A204.1 (cell line): ENCODE measurements around the gene VARS2.

Experiments
- FAIRE-seq: peaks from 2 replicates; lab custom pipeline; 2012; peaks lifted over from hg19 to GRCh38; lab: Jason Lieb, UNC

The VARS2 gene

DNA sequence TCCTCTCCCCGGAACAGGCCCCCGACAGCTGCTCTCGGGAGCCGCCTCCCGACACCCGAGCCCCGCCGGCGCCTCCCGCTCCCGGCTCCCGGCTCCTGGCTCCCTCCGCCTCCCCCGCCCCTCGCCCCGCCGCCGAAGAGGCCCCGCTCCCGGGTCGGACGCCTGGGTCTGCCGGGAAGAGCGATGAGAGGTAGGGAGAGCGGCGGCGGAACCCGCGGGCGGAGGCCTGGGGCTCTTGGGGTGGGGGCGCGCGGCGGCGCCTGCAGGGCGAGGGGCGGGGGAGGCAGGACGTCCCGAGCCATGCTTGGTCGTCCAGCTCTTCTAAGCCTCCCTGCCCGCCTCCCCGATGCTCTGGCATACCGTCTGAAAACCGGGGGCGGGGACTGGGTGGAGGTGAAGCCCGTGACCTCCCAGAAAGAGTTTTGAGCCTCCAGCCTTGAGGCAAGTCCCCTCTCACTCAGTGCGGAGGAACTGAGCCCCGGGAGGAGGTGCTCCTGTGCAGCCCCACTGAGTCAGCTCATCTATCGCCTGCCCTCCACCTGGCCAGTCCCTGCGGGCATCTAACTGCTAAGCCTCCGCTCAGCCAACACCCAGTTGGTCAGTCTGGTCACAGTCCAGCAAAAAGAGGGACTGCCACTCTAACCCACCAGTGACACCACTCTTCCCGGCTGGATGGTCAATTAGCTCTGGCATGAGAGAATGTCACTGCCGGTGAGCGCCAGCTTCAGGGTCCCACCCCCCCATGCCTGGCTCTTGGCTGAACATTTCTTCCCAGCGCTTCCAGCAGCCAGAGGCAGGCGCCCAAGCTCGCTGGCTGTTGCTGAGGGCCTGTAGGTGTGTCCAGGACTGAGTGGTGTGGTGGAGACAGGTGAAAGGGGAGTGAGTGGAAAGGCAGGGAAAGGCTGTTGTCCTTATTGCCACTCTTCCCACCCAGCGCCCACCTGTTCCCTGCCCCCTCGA is 29.2 kb upstream of the VARS2 start:
- no peak for FAIRE-seq

DNA sequence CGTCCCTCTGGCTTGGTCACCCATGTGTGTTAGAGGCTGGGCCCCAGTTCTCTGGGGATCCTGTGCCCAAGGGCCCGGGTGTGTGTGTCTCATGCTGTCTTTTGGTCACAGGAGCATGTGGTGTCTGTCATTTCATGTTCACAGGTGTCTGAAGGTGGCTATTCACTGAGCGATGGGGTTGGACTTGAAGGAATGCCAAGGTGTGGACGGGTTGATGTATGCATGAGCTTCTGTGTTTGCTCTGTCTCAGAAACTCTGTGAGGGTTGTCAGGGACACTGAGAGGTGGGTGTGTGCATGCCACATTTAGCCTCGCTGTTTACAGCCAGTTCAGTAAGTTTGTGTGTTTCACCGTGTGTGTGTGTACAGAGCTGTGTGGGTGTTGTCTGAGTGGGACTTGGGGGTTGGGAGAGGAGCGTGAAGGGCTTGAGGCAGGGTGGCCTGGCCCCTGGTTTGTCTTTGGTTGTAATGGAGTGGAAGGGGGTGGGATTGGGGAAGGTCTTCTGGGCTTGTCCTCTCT is 28.5 kb upstream of the VARS2 start:
- no peak for FAIRE-seq

DNA sequence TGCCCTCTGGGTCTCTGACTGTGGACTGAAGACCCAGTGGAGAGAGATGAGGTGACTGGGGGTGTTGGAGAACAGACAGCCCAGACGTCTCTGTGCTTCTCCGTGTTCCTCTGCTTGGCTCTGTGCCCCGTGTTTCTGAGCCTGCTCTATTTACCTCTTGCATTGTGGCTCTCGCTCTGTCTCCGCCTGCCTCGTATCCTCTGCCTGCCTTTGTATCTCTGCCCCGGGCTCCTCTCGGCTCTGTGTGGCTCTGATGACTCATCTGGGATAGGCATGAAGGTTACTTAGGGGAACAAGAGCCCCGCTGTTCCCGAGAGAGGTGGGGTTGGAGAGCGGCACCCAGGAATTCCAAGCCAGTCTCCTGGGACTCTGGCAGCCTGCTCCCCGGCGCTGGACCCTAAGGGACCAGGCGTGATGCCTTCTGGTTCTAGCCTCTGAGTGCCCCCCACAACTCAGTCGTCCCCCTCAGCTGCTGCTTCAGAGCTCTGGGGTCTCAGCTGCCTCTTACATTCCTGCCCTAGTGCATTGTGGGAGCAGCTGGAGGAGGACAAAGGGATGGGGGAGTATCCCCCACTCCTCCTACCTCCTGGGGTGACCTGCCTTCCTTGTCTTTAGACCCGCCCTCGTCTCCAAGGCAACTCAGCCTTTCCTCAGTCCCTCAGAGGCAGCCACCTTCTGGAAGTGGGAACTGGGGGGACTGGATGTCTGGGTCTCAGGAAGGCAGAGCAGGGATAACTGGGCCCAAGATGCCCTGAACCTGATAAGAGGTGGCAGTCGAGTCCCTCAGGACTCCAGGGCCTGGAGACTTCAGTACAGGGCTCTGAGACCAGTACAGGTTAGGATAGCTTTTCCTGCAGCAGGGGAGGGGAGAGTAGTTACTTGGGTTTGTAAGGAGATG is 27.8 kb upstream of the VARS2 start:
- no peak for FAIRE-seq

GRCh38 chr6:30886897-30887255 is 27.2 kb upstream of the VARS2 start:
- no peak for FAIRE-seq

GRCh38 chr6:30887901-30888815 is 25.9 kb upstream of the VARS2 start:
- FAIRE-seq: no peak

DNA sequence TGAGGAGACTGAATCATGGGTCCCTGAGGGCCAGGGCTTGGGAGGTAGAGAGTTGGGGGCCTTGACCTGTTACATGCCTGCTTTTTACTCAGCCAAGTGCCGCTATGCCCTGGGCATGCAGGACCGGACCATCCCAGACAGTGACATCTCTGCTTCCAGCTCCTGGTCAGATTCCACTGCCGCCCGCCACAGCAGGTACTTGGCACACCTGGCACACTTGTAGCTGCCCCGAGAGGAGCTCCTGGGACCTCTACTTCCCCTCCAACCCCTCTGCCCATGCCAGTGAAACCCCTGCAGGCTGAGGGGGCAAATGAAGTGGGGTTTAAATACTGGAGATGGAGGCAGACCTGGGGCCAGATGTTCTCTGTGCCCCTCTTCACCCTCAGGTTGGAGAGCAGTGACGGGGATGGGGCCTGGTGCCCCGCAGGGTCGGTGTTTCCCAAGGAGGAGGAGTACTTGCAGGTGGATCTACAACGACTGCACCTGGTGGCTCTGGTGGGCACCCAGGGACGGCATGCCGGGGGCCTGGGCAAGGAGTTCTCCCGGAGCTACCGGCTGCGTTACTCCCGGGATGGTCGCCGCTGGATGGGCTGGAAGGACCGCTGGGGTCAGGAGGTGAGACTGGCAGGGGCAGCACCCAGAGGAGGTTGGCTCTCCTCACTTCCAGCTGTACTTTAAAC is 25.1 kb upstream of the VARS2 start:
- no peak for FAIRE-seq

DNA sequence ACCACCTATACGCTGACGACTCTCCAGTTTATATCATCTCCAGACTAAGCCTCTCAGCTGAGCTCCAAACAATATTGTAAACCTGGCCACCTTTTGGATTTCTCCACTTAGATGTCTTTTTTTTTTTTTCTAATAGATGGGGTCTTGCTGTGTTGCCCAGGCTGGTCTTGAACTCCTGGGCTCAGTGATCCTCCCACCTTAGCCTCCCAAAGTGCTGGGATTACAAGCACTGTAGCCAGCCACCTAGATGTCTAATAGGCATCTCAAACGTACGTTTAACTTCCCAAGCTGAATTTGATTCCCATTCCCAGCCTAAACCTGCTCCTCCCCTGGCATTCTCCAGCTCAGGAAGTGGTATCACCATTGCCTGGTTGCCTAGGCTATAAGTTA is 24.5 kb upstream of the VARS2 start:
- no peak for FAIRE-seq

- no peak for FAIRE-seq
Measured at GRCh38 chr6:30889921-30890645, 24.0 kb upstream of the VARS2 start.

DNA sequence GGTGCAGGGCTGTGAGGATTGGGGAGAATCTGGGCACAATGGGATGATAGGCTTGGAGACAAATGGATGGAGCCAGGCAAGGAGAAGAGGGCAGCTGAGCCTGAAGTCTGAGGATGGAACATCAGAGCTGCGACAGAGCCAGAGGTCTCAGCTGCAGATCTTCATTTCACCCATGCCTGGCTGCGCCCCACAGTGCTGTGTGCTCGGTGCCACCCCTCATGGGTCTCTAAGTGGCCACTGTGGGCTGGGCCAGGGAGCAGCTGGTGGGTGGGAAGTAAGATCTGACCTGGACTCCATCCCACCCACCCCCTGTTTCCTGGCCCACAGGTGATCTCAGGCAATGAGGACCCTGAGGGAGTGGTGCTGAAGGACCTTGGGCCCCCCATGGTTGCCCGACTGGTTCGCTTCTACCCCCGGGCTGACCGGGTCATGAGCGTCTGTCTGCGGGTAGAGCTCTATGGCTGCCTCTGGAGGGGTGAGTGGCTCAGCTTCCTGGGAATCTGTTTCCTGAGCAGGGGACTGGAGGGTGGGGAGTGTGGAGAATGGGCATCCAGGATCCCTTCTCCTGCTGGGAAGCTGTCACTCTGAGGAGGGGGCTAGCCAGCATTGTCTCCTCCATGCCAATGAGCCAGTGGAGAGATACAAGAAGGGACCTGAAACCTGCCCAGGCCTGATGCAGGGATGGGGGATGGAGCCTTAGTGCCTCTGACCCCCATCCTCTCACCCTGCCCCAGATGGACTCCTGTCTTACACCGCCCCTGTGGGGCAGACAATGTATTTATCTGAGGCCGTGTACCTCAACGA is 23.2 kb upstream of the VARS2 start:
- FAIRE-seq: no peak

DNA sequence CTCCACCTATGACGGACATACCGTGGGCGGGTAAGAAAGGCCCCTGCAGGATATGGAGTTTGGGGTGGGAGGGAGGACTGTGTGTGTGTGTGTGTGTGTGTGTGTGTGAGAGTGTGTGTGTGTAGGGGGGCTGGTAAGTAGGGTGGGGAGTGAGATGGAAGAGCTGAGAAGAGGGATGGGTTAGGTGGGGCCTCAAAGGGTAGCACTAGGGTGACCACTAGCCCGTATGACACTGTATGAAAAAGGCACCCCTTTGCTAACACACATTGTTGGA is 22.7 kb upstream of the VARS2 start:
- FAIRE-seq: no peak

- FAIRE-seq: no peak
Measured at GRCh38 chr6:30891816-30892538, 22.1 kb upstream of the VARS2 start.

- no peak for FAIRE-seq
Measured at GRCh38 chr6:30893001-30893591, 20.9 kb upstream of the VARS2 start.

- FAIRE-seq: no peak
Measured at GRCh38 chr6:30893666-30894065, 20.4 kb upstream of the VARS2 start.

DNA sequence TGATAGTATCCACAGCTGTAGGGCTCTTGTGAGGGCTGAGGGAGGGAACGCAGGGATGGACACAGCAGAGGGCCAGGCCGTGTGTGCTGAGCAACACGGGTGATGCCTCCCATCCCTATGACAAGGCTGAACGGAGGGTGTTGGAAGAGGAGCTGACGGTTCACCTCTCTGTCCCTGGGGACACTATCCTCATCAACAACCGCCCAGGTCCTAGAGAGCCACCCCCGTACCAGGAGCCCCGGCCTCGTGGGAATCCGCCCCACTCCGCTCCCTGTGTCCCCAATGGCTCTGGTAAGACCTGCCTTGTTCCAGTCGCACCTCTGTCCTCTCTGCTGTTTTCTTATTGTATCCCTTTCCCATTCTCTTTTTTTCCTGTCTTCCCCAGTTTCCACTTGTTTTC is 19.7 kb upstream of the VARS2 start:
- FAIRE-seq: no peak

DNA sequence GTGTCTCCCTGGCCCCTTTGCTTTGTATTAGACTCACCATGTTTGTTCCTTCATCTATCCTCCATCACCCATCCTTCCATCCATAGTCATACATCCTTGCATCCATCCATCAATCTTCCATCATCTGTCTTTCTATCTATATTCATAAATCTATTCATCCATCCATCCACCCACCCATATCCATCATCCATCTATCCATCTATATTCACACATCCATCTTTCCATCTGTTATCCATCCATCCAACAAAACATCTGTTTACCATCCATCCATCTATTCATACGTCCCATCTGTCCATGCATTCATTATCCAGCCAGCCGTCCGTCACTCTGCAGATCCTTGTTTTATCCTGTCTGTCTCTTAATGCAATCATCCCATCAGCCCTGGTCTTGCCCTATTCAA is 19.1 kb upstream of the VARS2 start:
- no peak for FAIRE-seq

DNA sequence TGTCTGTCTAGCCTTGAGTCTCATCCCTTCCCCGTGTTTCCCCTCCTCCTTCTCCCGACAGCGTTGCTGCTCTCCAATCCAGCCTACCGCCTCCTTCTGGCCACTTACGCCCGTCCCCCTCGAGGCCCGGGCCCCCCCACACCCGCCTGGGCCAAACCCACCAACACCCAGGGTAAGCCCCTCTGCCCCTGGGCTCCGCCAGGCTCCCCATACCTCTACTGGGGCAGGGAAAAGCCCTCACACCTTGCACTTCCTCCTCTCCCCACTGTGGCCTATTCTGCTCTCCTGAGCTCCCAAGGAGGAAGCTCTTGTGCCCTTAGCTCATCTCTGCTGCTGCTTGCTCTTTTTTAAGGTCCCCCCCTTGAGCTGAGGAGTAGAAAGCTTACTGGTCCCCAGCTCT is 18.7 kb upstream of the VARS2 start:
- FAIRE-seq: no peak

- FAIRE-seq: no peak
Measured at GRCh38 chr6:30896541-30896940, 17.5 kb upstream of the VARS2 start.

DNA sequence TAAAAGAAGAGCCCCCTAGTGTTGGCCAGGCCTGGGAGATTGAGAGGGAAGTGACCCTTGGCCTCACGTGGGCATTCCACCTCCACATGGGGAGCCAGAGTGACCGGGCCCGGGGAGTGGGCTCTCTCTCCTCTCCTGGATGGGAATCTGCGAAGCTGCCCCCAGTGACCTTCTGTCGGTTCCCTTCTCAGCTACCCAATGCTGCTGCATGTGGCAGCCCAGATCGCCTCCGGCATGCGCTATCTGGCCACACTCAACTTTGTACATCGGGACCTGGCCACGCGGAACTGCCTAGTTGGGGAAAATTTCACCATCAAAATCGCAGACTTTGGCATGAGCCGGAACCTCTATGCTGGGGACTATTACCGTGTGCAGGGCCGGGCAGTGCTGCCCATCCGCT is 16.2 kb upstream of the VARS2 start:
- no peak for FAIRE-seq

DNA sequence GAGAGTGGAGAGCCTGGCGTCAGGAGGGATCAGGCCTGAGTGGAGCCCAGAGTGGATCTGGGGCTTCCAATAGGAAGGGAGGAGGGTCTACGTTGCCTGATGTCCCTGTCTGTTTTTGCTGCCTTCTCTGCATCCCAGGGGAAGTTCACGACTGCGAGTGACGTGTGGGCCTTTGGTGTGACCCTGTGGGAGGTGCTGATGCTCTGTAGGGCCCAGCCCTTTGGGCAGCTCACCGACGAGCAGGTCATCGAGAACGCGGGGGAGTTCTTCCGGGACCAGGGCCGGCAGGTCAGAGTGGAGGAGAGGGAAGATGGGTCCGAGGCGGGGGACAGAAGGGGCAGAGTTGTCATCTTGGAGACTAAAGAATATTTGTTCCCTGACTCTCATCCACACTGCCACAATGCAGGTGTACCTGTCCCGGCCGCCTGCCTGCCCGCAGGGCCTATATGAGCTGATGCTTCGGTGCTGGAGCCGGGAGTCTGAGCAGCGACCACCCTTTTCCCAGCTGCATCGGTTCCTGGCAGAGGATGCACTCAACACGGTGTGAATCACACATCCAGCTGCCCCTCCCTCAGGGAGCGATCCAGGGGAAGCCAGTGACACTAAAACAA is 15.2 kb upstream of the VARS2 start:
- no peak for FAIRE-seq
